NCI-H2107 treated with DMSO at 0.1 percent for 48 hours (cell line): ENCODE results near the gene DERA.
A peak's percentile ranks its signal among the peaks of the same experiment; 100 is the strongest.

Experiments
- DNase-seq: peaks from one replicate; lab custom pipeline; 2025; ENCODE audit not compliant: unreplicated experiment; lab: John Stamatoyannopoulos, UW

Gene DERA

GRCh38 chr12:16070113-16070512 lies 159.0 kb downstream of the DERA start:
- DNase-seq = no peak

DNA sequence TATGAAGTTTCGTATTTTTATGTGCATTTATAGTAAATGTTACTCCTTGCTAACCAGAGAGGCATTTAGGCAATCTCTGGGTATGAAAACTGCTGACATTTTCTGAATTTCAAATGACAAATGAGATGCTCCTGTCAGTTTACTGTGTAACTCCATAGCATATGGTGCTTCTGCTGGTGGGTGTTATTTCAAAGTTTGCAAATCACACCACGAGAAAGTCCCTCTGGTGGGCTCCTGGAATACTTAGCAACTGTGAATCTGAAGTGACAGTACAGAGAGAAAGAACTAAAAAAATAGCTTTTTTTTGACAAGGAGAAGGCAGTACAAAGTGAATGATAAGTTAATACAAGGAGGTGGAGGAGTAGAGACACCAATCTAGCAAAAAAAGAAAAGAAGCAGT lies 161.5 kb downstream of the DERA start:
- DNase-seq = no peak

DNA sequence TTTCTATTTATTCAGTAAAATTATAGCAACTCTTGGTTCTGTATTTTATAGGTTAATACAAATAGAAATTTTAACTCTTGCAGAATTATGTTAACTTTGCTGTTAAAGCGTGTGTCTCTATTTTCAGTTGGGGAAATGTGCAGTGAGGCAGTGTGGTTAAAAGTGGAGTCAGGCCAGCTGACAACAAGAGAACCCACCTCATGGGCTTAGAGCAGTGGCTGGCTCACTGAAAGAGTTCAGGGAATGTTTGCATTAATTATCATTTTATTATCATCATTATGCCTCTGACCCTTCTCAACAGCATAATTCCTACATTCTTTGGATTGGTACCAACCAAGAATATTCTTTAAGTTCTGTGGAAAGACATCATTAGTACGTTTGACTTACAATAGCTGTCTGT lies 163.8 kb downstream of the DERA start:
- DNase-seq = no peak

GRCh38 chr12:16075887-16076286 lies 164.8 kb downstream of the DERA start:
- no peak for DNase-seq

GRCh38 chr12:16076557-16076956 lies 165.4 kb downstream of the DERA start:
- DNase-seq = peak; percentile 74

DNA sequence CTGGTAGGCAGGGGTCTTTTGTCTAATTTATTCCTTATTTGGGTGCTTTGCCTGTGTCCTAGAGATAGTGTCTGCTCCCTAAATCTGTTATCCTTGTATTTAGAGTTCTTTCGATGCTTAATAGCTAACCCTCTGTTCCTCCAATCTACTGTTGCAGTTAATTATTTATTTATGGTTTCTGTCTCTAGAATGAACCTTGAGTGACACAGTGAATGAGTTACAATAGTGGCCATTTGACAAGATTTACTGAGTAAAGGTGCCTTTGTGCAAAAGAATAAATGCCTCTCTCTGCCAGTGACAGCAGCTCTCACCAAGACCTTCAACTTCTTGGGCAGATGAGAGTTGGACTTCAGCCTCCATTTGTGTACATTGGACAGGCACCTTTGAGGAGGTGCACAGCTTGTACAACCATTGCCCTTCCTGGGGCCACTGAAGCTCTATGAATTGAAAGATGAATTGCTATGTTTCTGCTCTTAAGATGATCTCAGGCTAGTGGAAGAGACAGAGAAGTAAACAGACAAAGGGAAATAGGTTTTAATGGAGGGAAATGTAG lies 165.9 kb downstream of the DERA start:
- no peak for DNase-seq

- DNase-seq = no peak
Measured at GRCh38 chr12:16086462-16086861, 175.3 kb downstream of the DERA start.

- no peak for DNase-seq
Measured at GRCh38 chr12:16086942-16087341, 175.8 kb downstream of the DERA start.
